ENCODE results near the gene TP53RK. TPM values are rescaled to one million over a fixed set of nuclear protein-coding genes. Genes with fewer than 3 reads are reported as not detected.

The TP53RK gene
- total RNA-seq, 1 donor from 2014 or later, result 15.9 TPM

GRCh38 chr20:46720019-46720418 is 30.8 kb upstream of the TP53RK start:
- Mint-ChIP-seq H3K27me3 (ENCODE audit: insufficient read depth, low read depth) (peaks cover 4% of the 10 kb centered on the region), H3K36me3 (peaks cover 15% of the 10 kb centered on the region), H3K27ac (no peak overlapping the region), H3K4me1 (peaks cover 5% of the 10 kb centered on the region), H3K4me3 (no peak overlapping the region), H3K9me3 (peaks cover 7% of the 10 kb centered on the region)
- Histone ChIP-seq H2AFZ (replicated peaks) (no peak overlapping the region), H3K4me1 (peaks cover 7% of the 10 kb centered on the region), H3K36me3 (no peaks in the 10 kb centered on the region), H3K4me3 (no peak overlapping the region), H3K4me2 (no peak overlapping the region), H3K9me3 (ENCODE audit: low read depth) (no peaks in the 10 kb centered on the region), H3F3A (ENCODE audit: low read depth) (no peaks in the 10 kb centered on the region), H3K79me2 (ENCODE audit: low read depth) (no peaks in the 10 kb centered on the region), H3K9ac (no peak overlapping the region), H3K27me3 (no peaks in the 10 kb centered on the region), H3K27ac (no peak overlapping the region), H4K20me1 (ENCODE audit: low read depth) (no peaks in the 10 kb centered on the region)
- no peak for DNase-seq (ENCODE audit: low spot score)
- TF ChIP-seq EZH2 (IDR thresholded peaks at IDR 0.05) (no peak), EZH2phosphoT487 (IDR thresholded peaks at IDR 0.05) (no peak), CTCF (IDR thresholded peaks at IDR 0.05) (no peak)

- H3K27ac ChIP-seq, result no peak overlapping the region
- no peak for TF ChIP-seq EZH2phosphoT487 (IDR thresholded peaks at IDR 0.05)
- no peak for TF ChIP-seq EZH2 (IDR thresholded peaks at IDR 0.05)
- TF ChIP-seq CTCF (IDR thresholded peaks at IDR 0.05), result no peak
- no peak overlapping the region for H3K9ac ChIP-seq
- no peak overlapping the region for H3K27ac Mint-ChIP-seq
- no peaks in the 10 kb centered on the region for H3K79me2 ChIP-seq (ENCODE audit: low read depth)
- peaks cover 17% of the 10 kb centered on the region for H3K36me3 Mint-ChIP-seq
- no peaks in the 10 kb centered on the region for H3F3A ChIP-seq (ENCODE audit: low read depth)
- no peak for DNase-seq (ENCODE audit: low spot score)
- peaks cover 7% of the 10 kb centered on the region for H3K9me3 Mint-ChIP-seq
- H2AFZ ChIP-seq (replicated peaks), result no peak overlapping the region
- peaks cover 4% of the 10 kb centered on the region for H3K27me3 Mint-ChIP-seq (ENCODE audit: insufficient read depth, low read depth)
- peaks cover 13% of the 10 kb centered on the region for H3K4me1 Mint-ChIP-seq
- no peaks in the 10 kb centered on the region for H3K27me3 ChIP-seq
- no peak overlapping the region for H3K4me3 Mint-ChIP-seq
- no peaks in the 10 kb centered on the region for H3K9me3 ChIP-seq (ENCODE audit: low read depth)
- H3K36me3 ChIP-seq, result no peaks in the 10 kb centered on the region
- H3K4me2 ChIP-seq, result no peak overlapping the region
- H4K20me1 ChIP-seq (ENCODE audit: low read depth), result no peaks in the 10 kb centered on the region
- H3K4me3 ChIP-seq, result no peak overlapping the region
- peaks cover 12% of the 10 kb centered on the region for H3K4me1 ChIP-seq
Observed at GRCh38 chr20:46717818-46718541, 28.7 kb upstream of the TP53RK start.

- Mint-ChIP-seq H3K27me3 (ENCODE audit: insufficient read depth, low read depth) (peaks cover 5% of the 10 kb centered on the region), H3K27ac (peak overlapping the region; percentile 45), H3K4me1 (peaks cover 26% of the 10 kb centered on the region), H3K4me3 (no peak overlapping the region), H3K36me3 (peaks cover 15% of the 10 kb centered on the region), H3K9me3 (peaks cover 4% of the 10 kb centered on the region)
- Histone ChIP-seq H3K27me3 (no peaks in the 10 kb centered on the region), H3K9me3 (ENCODE audit: low read depth) (no peaks in the 10 kb centered on the region), H2AFZ (replicated peaks) (peak overlapping the region; percentile 42), H3K36me3 (no peaks in the 10 kb centered on the region), H3K4me1 (peaks cover 22% of the 10 kb centered on the region), H3K79me2 (ENCODE audit: low read depth) (no peaks in the 10 kb centered on the region), H4K20me1 (ENCODE audit: low read depth) (no peaks in the 10 kb centered on the region), H3K27ac (no peak overlapping the region), H3F3A (ENCODE audit: low read depth) (peaks cover 4% of the 10 kb centered on the region), H3K9ac (no peak overlapping the region), H3K4me2 (peak overlapping the region; percentile 27), H3K4me3 (no peak overlapping the region)
- peak; percentile 48 for DNase-seq (ENCODE audit: low spot score)
- TF ChIP-seq CTCF (IDR thresholded peaks at IDR 0.05) (no peak), EZH2 (IDR thresholded peaks at IDR 0.05) (no peak), EZH2phosphoT487 (IDR thresholded peaks at IDR 0.05) (no peak)
Observed at GRCh38 chr20:46715292-46715756, 26.1 kb upstream of the TP53RK start.

All from neural progenitor cell (in vitro differentiated cells).